GF-D8 (cell line): ENCODE results near the gene MMD.
"Not testable (repeated sequence)": the region's sequence is repeated elsewhere in the genome, so short reads cannot be mapped to it uniquely, and the experiment has no call there.

ENCODE experiments used
- DNase-seq: peaks from one replicate; lab custom pipeline; 2025; lab: John Stamatoyannopoulos, UW

Gene MMD

GRCh38 chr17:55420067-55420775 lies 1.4 kb downstream of the MMD start:
- peak; percentile 54 for DNase-seq

GRCh38 chr17:55418369-55419268 lies 3.0 kb downstream of the MMD start:
- DNase-seq = no peak

- no peak for DNase-seq
Measured at GRCh38 chr17:55417411-55418268, 4.0 kb downstream of the MMD start.

- no peak for DNase-seq
Measured at GRCh38 chr17:55416470-55417052, 5.1 kb downstream of the MMD start.

- no peak for DNase-seq
Measured at GRCh38 chr17:55416000-55416399, 5.6 kb downstream of the MMD start.

- no peak for DNase-seq
Measured at GRCh38 chr17:55414983-55415382, 6.7 kb downstream of the MMD start.

GRCh38 chr17:55413825-55414489 lies 7.7 kb downstream of the MMD start:
- DNase-seq = no peak

GRCh38 chr17:55411463-55411855 lies 10.2 kb downstream of the MMD start:
- no peak for DNase-seq

GRCh38 chr17:55410722-55411462 lies 10.7 kb downstream of the MMD start:
- no peak for DNase-seq

- DNase-seq = no peak
Measured at GRCh38 chr17:55409030-55409800, 12.4 kb downstream of the MMD start.

GRCh38 chr17:55407641-55408566 lies 13.7 kb downstream of the MMD start:
- no peak for DNase-seq

- no peak for DNase-seq
Measured at GRCh38 chr17:55405600-55405999, 16.0 kb downstream of the MMD start.

GRCh38 chr17:55404197-55404596 lies 17.4 kb downstream of the MMD start:
- DNase-seq = not testable (repeated sequence)

GRCh38 chr17:55402374-55402773 lies 19.3 kb downstream of the MMD start:
- no peak for DNase-seq

GRCh38 chr17:55398689-55399088 lies 22.9 kb downstream of the MMD start:
- no peak for DNase-seq

- DNase-seq = no peak
Measured at GRCh38 chr17:55395803-55396505, 25.7 kb downstream of the MMD start.

GRCh38 chr17:55394357-55395021 lies 27.1 kb downstream of the MMD start:
- no peak for DNase-seq
